HCT116 (cell line): ENCODE data around the gene CSHL1. TPM values are rescaled to one million over a fixed set of nuclear protein-coding genes. Genes with fewer than 3 reads are reported as not detected.
"Not testable (repeated sequence)": the region's sequence is repeated elsewhere in the genome, so short reads cannot be mapped to it uniquely, and the experiment has no call there.

ENCODE experiments used
- ATAC-seq: fragments of 200-7000 bp; cut with Tn5 transposase; 2 replicates; pipeline ENCODE4 v1.9.1; 2020; ENCODE audit warnings: mild to moderate bottlenecking, moderate library complexity
- BruUV-seq: library from RNA; stranded (reverse); fragments of 400-500 nt; replicated peaks from 2 replicates; lab custom pipeline; 2021; lab: Mats Ljungman, UMichigan
- CTCF ChIA-PET: fragments of 300-600 bp; sonication (Branson Sonifier 250); formaldehyde crosslinking; loops from one replicate; lab custom pipeline; 2021; ENCODE audit warnings: antibody characterized with exemption; lab: Charles Lee
- POLR2A ChIA-PET: fragments of 300-600, 350-600 bp; sonication (Branson Sonifier 250); formaldehyde crosslinking; loops from one replicate; lab custom pipeline; 2021; ENCODE audit warnings: antibody characterized with exemption; lab: Charles Lee
- RAD21 ChIA-PET, 2 experiments: fragments of 300-600 bp; sonication (Branson Sonifier 250); formaldehyde crosslinking; loops; one replicate each; lab custom pipeline; 2023; ENCODE audit warnings: low total read pairs in 2 of 2; ENCODE audit not compliant: uncharacterized antibody in 2 of 2, unreplicated experiment in 2 of 2, low non-redundant PET in 1 of 2; lab: Charles Lee
- DNase-seq: peaks from one replicate; pipeline ENCODE4 v3.0.0-alpha.2; 2010; ENCODE audit warnings: low read depth, low spot score
- H2AFZ ChIP-seq: fragments of 200-600 bp; shearing (Covaris generic), sonication (generic); 2 replicates; pipeline ENCODE4 v1.6.1; 2017; ENCODE audit warnings: low read depth, mixed run types, mixed read lengths, antibody characterized with exemption, low read length; ENCODE audit not compliant: poor library complexity, severe bottlenecking
- H3K27ac ChIP-seq: 2 replicates; pipeline ENCODE4 v1.5.1; 2012; ENCODE audit warnings: low read depth, low read length
- H3K27me3 ChIP-seq: fragments of 200-600 bp; sonication (generic); 2 replicates; pipeline ENCODE4 v1.6.1; 2016; ENCODE audit warnings: mixed run types, low read length, mixed read lengths; ENCODE audit not compliant: insufficient read depth
- H3K36me3 ChIP-seq, 2 experiments: fragments of 200-500 bp in 1 of 2; fragments of 200-600 bp in 1 of 2; sonication (Bioruptor generic) in 1 of 2; sonication (generic) in 1 of 2; 2 replicates each; pipeline versions ENCODE4 v1.5.1 to v1.6.1; 2014 to 2016; ENCODE audit warnings: low read length in 2 of 2, inconsistent platforms in 1 of 2, mixed read lengths in 1 of 2, mixed run types in 1 of 2; ENCODE audit not compliant: insufficient read depth in 2 of 2, control insufficient read depth in 1 of 2
- H3K4me1 ChIP-seq, 2 experiments: fragments of 200-600 bp in 1 of 2; sonication (generic) in 1 of 2; 2 replicates each; pipeline versions ENCODE4 v1.5.1 to v1.6.1; 2012 to 2017; ENCODE audit warnings: low read length in 2 of 2, inconsistent platforms in 1 of 2, mild to moderate bottlenecking in 1 of 2, mixed read lengths in 1 of 2, mixed run types in 1 of 2, moderate library complexity in 1 of 2; ENCODE audit not compliant: insufficient read depth in 2 of 2, control insufficient read depth in 1 of 2
- H3K4me2 ChIP-seq: fragments of 200-600 bp; sonication (generic); 2 replicates; pipeline ENCODE4 v1.6.1; 2017; ENCODE audit warnings: mixed run types, low read length, mixed read lengths
- H3K4me3 ChIP-seq, 2 experiments: fragments of 200-600 bp in 1 of 2; sonication (generic) in 1 of 2; replicated peaks in 1 of 2; 2 replicates each; pipeline ENCODE4 v1.5.1; 2011 to 2016; ENCODE audit warnings: low read length in 2 of 2, control low read depth in 1 of 2, low read depth in 1 of 2, mild to moderate bottlenecking in 1 of 2, mixed read lengths in 1 of 2, mixed run types in 1 of 2
- H3K79me2 ChIP-seq: fragments of 200-600 bp; sonication (generic); 2 replicates; pipeline ENCODE4 v1.6.1; 2017; ENCODE audit warnings: mild to moderate bottlenecking, mixed run types, low read length, moderate library complexity, mixed read lengths; ENCODE audit not compliant: insufficient read depth
- H3K9ac ChIP-seq: fragments of 200-600 bp; sonication (generic); 2 replicates; pipeline ENCODE4 v1.6.1; 2016; ENCODE audit warnings: low read length, mixed read lengths
- H3K9me2 ChIP-seq: fragments of 200-600 bp; sonication (generic), shearing (Covaris generic); 2 replicates; pipeline ENCODE4 v1.6.1; 2017; ENCODE audit warnings: mixed run types, mild to moderate bottlenecking, moderate library complexity; ENCODE audit not compliant: insufficient read depth
- H3K9me3 ChIP-seq, 2 experiments: fragments of 200-500 bp in 1 of 2; fragments of 200-600 bp in 1 of 2; sonication (Bioruptor generic) in 1 of 2; sonication (generic) in 1 of 2; 2 replicates each; pipeline ENCODE4 v1.6.1; 2014 to 2017; ENCODE audit warnings: low read length in 2 of 2, mixed read lengths in 2 of 2, inconsistent platforms in 1 of 2, low read depth in 1 of 2, mild to moderate bottlenecking in 1 of 2, mixed run types in 1 of 2, moderate library complexity in 1 of 2; ENCODE audit not compliant: control insufficient read depth in 1 of 2, insufficient read depth in 1 of 2
- H4K20me1 ChIP-seq: fragments of 200-600 bp; sonication (generic), shearing (Covaris generic); 2 replicates; pipeline ENCODE4 v1.6.1; 2017; ENCODE audit warnings: mixed run types, mild to moderate bottlenecking, moderate library complexity; ENCODE audit not compliant: insufficient read depth
- CTCF ChIP-seq, 3 experiments: fragments of 200-600 bp in 1 of 3; sonication (generic) in 1 of 3; IDR thresholded peaks in 2 of 3; conservative IDR thresholded peaks in 1 of 3; 2 replicates each; pipeline ENCODE4 v1.5.1; 2012 to 2017; ENCODE audit warnings: low read depth in 2 of 3, low read length in 2 of 3, antibody characterized with exemption in 1 of 3, borderline replicate concordance in 1 of 3, control low read depth in 1 of 3, mild to moderate bottlenecking in 1 of 3, mixed read lengths in 1 of 3, mixed run types in 1 of 3, moderate library complexity in 1 of 3; ENCODE audit not compliant: insufficient read depth in 1 of 3
- RAD21 ChIP-seq: IDR thresholded peaks from 2 replicates; pipeline ENCODE4 v1.6.1; 2012; ENCODE audit warnings: low read depth, mild to moderate bottlenecking
- intact Hi-C: fragments of 100-400 bp; cut with micrococcal nuclease; formaldehyde crosslinking; loops from 2 replicates; pipeline ENCODE4 v1.10.0; 2022
- total RNA-seq: library from RNA; stranded (reverse); gene quantifications from one replicate; pipeline ENCODE4 v1.2.1, GENCODE V29; 2021; ENCODE audit not compliant: unreplicated experiment

Gene CSHL1
- total RNA-seq, 1 experiment from 2014 or later: not detected

- H4K20me1 ChIP-seq, H3K4me3 ChIP-seq, H3K9me2 ChIP-seq, H3K9me3 ChIP-seq, POLR2A ChIA-PET, H3K36me3 ChIP-seq, H3K27me3 ChIP-seq, intact Hi-C loops, H3K9ac ChIP-seq, H3K27ac ChIP-seq, BruUV-seq, DNase-seq, H3K79me2 ChIP-seq, RAD21 ChIA-PET: not testable (repeated sequence)
- ATAC-seq: peak; percentile 75
- TF ChIP-seq CTCF (IDR thresholded peaks at IDR 0.05 in 2 of 3, conservative IDR thresholded peaks at IDR 0.05 in 1 of 3; ENCODE audit: borderline replicate concordance in 1 of 3, insufficient read depth in 1 of 3, low read depth in 2 of 3, low read length in 2 of 3) (peak; percentile 9 to 53 (median 51); a peak in 4 of 6 replicates), RAD21 (peak; percentile 24; the same call in 1 of the 2 replicates)
- CTCF ChIA-PET: interaction anchor here (1.1 to 1.7 kb wide), 5 partner anchors 10 to 264 kb away, joined by 3 to 6 read pairs (median 4); partner anchors contain the start of gene GH2
- Histone ChIP-seq H3K4me1 (peaks cover 0 to 13% of the 10 kb centered on the region in 2 experiments; a peak in 2 of 4 replicates), H2AFZ (peak overlapping the region; percentile 1), H3K4me2 (peak overlapping the region; percentile 4)
Measured at GRCh38 chr17:63869491-63870291, 41.4 kb downstream of the CSHL1 start.

GRCh38 chr17:63866625-63867024 is 44.4 kb downstream of the CSHL1 start:
- H2AFZ ChIP-seq, RAD21 ChIA-PET, H3K4me2 ChIP-seq, H3K4me3 ChIP-seq, DNase-seq, H3K9me2 ChIP-seq, H3K79me2 ChIP-seq, BruUV-seq, intact Hi-C loops, H3K9ac ChIP-seq, H3K9me3 ChIP-seq, H3K36me3 ChIP-seq, H3K27ac ChIP-seq, H4K20me1 ChIP-seq, H3K27me3 ChIP-seq: not testable (repeated sequence)
- peak; percentile 80 for ATAC-seq
- ChIA-PET POLR2A (interaction anchor here (1.0 kb wide), 1 partner anchor 20 kb away, joined by 3 read pairs; no protein-coding TSS in a partner anchor), CTCF (interaction anchor here (0.7 to 2.3 kb wide), 17 partner anchors 10 to 508 kb away, joined by 3 to 12 read pairs (median 4); partner anchors contain the start of genes GH2 and SMARCD2)
- peaks cover 0 to 13% of the 10 kb centered on the region in 2 experiments; a peak in 2 of 4 replicates for H3K4me1 ChIP-seq
- peak; percentile 1 to 38 (median 12); a peak in 4 of 6 replicates for TF ChIP-seq CTCF (IDR thresholded peaks at IDR 0.05 in 2 of 3, conservative IDR thresholded peaks at IDR 0.05 in 1 of 3; ENCODE audit: borderline replicate concordance in 1 of 3, insufficient read depth in 1 of 3, low read depth in 2 of 3, low read length in 2 of 3)
